Inflammatory macrophage (primary cell): ENCODE data around the gene PADI3.

Experiments used
- DNase-seq, 2 donors: peaks; one replicate each; pipeline ENCODE4 v3.0.0-alpha.2; 2020 to 2022

PADI3 gene

GRCh38 chr1:17243274-17243673 lies 5.6 kb upstream of the PADI3 start:
- no peak for DNase-seq

DNA sequence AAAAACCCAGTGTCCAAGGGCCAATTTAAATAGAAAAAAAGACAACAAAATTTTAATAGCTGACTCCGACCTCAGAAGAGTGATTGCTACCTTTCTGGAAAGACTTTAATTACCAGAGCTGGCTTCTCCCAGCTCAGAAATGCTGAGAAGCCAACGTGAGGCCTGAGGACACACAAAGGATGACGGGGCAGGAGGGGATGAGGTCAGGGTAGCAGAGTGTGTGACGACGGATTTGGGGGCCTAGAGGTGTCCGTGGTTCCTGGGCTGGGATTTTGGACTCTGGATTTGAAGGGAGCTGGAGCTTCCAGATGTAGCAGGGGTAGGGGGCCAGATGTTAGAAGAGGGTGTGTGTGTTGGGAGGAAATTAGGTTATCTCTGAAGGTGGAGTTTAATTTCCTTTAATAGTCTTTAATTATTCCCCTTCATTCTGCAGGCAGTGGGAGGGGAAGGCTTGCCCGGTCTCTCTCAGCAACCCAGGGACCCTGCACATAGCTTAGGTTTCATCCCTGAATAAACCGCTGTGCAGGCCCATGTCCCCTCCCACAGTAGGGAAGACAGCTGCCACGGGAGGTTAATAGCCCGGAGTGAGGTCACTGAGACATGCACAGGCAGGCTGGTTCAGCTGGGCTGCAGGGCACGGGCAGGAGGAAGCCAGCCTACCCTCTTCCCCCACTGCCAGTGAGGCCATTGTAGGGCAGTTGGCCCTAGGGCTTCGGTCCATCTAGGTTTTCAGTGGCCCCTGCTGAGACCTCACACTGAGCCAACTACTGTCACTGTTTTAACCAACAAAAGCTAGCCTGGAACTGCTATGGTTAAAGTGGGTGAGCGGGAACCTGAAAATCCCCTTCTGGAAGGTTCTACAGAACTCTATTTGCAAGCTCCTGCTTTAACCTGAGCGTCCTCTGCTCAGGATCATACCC lies 3.8 kb upstream of the PADI3 start:
- peak in 1 of 2 donors; percentile 19 for DNase-seq

GRCh38 chr1:17245816-17246325 lies 3.0 kb upstream of the PADI3 start:
- DNase-seq, result no peak

DNA sequence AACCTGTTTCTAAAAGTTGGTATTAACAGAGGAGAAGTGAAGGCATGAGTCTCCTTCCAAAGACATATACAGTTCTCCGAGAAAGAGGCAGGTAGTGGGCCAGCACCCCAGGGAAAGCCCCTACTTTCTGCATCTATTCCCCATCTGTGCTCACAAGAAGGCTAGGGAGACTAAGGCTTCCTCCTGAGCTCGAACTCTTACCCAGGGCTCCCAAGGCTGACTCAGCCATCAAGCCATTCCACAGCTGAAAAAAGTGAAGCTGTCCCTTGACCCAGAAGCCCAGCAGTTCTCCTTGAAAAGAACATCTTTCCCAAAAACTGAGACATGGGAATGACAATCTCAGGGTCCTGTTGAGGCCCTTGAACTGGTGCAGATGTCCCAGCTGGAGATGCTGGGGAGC lies 1.9 kb upstream of the PADI3 start:
- DNase-seq, result peak in 1 of 2 donors; percentile 21

- DNase-seq, result peak in 1 of 2 donors; percentile 28
These were observed 1.7 kb downstream of the PADI3 start for GRCh38 chr1:17250601-17251000.

DNA sequence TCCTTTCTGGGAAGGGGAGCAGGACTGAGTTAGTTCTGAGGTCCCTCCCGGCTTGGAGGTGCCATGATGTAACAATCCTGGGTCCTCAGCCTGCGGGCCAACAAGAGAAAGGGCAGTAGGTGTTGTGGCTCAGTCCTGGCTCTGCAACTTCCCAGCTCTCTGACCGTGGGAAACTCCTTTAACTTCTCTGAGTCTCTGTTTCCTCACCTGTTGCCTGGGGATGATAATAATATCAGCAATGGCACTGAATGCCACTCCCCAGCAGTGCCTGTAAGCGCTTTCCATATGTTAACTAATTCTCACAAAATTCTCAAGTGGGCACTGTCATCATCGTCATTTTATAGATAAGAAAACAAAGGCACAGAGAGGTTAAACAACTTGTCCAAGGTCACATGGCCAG lies 2.3 kb downstream of the PADI3 start:
- DNase-seq, result no peak

- DNase-seq, result no peak
These were observed 2.9 kb downstream of the PADI3 start for GRCh38 chr1:17251701-17252376.

DNA sequence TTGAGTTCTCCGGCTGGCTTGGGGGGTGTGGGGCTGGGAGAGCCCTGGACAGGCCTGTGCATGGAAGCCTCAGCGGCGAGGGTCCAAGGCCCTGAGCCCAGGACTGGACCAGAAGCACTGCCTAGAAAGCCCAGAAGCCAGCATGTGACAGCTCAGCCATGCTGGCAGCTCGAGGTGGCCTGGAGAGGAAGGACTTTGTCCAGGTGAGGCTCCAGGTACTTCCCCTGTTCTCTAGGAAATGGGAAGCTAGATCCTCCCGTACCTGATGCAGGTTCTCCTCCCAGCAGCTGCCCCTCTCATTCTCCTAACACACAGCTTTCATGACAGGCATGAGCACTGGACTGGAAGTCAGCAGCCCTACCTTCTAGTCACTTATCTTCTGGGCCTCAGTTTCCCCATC lies 6.4 kb downstream of the PADI3 start:
- no peak for DNase-seq

DNA sequence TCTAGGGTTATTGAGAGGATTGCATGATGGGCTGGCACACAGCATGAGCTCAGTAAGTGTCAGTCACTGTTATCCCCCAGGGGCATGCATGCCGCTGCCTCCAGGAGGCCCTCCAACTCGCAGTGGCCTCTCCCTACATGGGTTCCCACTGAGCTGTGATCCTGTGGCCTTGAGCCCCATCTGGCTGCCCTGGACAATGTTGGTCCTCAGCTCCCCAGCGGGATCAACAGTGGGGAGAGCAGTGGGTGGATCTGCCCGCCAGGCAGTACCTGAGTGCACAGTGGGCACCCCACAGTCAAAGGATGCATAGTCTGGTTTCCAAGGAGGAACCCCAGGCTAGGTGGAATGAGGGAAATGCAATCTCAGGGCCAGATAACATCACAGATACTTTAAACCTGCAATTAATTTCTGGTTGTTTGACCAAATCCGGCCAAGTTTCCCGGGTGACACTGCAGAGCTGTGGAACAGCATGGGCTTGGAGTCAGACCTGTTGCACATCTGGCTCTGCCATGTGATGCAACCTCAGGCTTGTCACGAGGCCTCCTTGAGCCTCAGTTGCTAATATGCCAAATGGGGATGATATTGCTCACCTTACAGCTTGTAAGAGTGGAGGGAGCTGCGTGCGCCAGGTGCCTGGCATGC lies 9.3 kb downstream of the PADI3 start:
- no peak for DNase-seq

- DNase-seq, result no peak
These were observed 9.8 kb downstream of the PADI3 start for GRCh38 chr1:17258758-17259130.

DNA sequence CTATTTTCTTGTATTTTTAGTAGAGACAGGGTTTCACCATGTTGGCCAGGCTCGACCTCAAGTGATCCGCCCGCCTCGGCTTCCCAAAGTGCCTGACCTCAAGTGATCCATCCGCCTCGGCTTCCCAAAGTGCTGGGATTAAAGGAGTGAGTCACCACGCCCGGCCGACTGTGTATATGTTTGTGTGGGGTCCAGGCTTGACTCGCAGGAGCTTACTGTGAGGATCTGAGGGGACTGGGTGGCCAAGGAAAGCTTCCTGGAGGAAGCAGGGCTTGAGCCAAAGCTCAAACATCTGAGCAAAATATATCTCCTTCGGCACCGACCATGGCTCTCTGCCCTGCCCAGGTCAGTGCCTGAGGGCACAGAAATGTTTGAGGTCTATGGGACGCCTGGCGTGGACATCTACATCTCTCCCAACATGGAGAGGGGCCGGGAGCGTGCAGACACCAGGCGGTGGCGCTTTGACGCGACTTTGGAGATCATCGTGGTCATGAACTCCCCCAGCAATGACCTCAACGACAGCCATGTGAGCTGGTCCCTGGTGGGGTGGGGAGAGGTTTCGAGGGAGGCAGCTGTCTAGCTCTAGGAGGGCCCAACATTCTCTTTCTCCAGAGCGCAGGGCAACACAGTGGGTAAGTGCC lies 10.5 kb downstream of the PADI3 start:
- DNase-seq, result no peak

- no peak for DNase-seq
These were observed 11.4 kb downstream of the PADI3 start for GRCh38 chr1:17260264-17260663.

GRCh38 chr1:17260738-17261137 lies 11.8 kb downstream of the PADI3 start:
- DNase-seq, result no peak

- DNase-seq, result no peak
These were observed 15.0 kb downstream of the PADI3 start for GRCh38 chr1:17263936-17264335.

DNA sequence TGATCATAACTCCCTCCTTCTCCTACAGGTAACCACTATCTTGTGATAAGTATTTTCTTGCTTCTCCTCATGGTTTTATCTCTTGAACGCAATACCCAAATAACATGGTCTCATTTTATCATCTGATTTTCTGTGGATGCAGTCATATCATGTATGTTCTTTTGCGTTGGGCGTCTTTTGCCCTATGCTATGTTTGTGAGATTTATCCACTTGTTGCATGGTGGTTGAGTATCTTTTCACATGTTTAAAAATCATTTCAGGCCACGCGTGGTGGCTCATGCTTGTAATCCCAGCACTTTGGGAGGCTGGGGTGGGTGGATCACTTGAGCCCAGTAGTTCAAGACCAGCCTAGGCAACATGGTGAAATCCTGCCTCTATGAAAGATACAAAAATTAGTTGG lies 15.6 kb downstream of the PADI3 start:
- DNase-seq, result no peak

DNA sequence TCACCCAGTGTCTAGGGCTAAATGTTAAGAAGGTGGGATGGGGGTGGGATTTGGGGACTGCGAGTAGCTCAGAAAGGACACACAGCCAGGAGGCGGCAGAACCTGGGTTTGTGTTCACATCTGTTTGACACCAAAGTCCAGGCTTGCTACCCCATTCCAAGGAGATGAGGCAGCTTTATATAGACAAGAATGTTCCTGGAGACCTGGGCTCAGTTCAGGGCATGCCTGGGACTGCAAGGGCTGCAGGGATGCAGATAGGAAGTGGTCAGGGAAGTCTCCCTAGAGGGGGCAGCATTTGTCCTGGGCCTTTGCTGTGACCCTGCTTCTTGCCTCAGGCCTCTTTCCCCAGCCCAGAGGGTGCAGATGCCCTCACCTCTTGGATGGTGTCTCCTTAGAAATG lies 16.3 kb downstream of the PADI3 start:
- no peak for DNase-seq

DNA sequence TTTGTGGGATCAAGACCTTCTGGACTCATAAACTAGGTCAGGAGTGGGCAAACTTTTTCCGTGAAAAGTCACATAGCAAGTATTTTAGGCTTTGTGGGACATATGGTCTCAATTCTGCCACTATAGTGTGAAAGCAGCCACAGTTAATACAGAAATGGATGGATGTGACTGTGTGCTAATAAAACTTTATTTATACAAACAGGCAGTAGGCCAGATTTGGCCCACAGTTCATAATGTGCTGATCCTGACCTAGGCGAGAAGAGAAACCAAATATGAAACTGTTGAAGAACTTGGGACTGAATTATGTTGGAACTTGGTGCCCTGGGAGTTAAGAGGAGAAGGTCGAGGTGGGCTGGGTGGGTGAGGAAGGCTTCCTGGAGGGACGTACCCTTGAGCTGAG lies 17.1 kb downstream of the PADI3 start:
- no peak for DNase-seq

DNA sequence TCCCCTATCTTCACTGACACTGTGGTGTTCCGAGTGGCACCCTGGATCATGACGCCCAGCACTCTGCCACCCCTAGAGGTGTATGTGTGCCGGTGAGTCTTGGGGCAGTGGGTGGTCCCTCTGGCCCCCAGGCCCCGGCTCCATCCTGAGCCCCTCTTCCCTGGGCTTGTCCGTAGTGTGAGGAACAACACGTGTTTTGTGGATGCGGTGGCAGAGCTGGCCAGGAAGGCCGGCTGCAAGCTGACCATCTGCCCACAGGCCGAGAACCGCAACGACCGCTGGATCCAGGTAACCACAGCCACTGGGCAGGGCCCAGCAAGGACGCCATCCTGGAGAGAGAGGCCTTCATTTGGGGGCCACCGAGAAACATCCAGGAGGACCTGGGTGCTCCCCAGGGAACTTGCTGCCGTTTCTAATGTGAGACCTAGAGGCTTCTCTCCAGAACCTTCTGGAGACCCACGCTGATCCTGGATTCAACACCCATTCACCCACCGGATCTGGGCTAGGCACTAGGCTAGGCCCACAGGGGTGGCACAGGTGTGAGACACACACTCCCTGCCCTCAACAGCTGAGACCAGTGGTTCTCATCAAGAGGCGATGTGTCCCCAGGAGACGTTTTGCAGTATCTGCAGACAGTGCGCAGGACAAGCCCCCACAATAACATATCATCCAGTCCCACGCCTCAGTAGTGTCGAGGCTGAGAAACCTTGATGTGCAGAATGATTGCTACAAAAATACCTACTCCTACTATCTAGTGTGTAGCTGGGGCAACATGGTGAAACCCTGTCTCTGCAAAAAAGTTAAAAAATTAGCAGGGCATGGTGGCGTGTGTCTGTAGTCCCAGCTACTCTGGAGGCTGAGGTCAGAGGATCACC lies 22.2 kb downstream of the PADI3 start:
- DNase-seq, result no peak

DNA sequence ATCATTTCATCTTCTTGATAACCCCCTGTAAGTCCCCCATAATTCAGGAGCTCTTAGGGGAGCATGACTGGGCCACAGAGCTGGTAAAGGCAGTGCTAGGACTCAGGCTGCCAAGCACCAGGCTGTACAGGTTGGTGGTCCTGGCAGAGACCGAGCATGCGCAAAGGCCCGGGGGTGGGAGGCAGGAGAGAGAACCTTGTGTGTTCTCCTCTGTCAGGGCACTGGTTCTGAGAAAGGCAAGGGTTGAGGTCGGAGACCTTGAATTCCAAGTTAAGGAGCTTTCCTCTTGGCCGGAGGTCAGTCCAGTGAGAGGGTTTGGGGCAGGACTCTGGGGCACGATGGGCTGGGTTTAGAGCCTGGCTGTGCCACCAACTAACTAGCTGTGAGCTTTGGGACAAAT lies 23.2 kb downstream of the PADI3 start:
- DNase-seq, result no peak

GRCh38 chr1:17272646-17273045 lies 23.7 kb downstream of the PADI3 start:
- DNase-seq, result peak; percentile 18 to 28

DNA sequence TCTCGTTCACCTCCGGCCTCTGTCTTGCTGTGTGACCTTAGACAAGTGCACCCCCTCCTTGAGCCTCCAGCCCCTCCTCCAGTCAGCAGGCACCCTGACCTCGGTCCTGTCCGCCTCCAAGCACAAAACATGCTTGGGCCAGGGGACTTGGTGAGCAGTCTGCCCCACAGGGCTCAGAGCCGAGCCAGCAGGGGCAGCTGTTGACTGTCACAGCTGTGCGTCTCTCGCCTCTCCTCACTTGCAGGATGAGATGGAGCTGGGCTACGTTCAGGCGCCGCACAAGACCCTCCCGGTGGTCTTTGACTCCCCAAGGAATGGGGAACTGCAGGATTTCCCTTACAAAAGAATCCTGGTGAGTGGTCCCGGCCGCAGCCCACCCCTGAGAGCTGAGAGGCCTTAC lies 24.2 kb downstream of the PADI3 start:
- no peak for DNase-seq
